ENCODE results near the gene CCM2L.

DNA sequence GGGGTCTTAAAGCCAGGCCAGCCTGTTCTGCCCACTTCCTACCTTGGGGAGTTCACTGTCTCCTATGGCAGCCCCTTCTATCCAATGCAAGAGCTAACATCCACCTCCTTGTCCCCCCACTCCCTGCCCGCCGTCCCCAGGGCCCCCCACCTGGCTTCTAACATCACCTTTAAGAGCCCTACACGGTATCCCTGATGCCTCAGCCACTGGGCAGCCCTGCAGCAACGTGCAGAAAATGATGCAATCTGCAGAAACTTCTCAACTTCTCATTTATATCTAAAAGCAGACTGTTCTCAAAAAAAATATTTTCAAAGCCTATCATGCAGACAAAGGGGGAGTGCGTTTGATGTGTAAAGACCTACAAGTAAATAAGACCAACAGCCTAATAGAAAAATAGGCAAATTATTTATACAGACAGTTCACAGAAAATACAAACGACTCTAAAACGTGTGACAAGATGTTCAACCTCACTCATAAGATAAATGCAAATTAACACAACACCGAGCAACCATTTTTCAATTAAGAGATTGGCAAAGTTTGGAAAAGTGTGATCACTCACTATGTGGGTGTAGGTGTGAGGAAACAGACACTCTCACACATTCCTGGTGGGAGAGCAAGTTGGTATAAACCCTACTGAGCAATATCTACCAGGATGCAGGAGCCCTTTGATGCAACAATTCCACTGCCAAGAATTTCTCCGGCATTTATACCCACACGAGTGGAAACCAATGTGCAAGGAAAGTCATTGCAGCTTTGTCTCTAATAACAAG is 26.7 kb downstream of the CCM2L start:
- no peak for TF ChIP-seq POLR2A (IDR thresholded peaks at IDR 0.05; ENCODE audit: low read depth, low read length)
- TF ChIP-seq POLR2AphosphoS5 (IDR thresholded peaks at IDR 0.05; ENCODE audit: low read depth, low read length), result no peak
- TF ChIP-seq POU2F2 (IDR thresholded peaks at IDR 0.05; ENCODE audit: low read depth, low read length), result no peak
- no peak for TF ChIP-seq TAF1 (IDR thresholded peaks at IDR 0.05; ENCODE audit: low read depth, low read length)
